A549 (cell line): Measurements from ENCODE around the gene TESK2. TPM values are rescaled to one million over a fixed set of nuclear protein-coding genes. Genes with fewer than 3 reads are reported as not detected.

ENCODE experiments used
- ATAC-seq, 2 experiments: fragments of 200-7000 bp in 1 of 2; fragments of >200 bp in 1 of 2; cut with Nextera tagmentation in 1 of 2; cut with Tn5 transposase in 1 of 2; 3 replicates each; pipeline versions ENCODE4 v1.8.0 to v1.9.1; 2018 to 2020; ENCODE audit warnings: mild to moderate bottlenecking in 1 of 2, moderate library complexity in 1 of 2
- CTCF ChIA-PET: fragments of 300-600 bp; sonication (Branson Sonifier 250); formaldehyde crosslinking; extraction: SDS; loops from one replicate; lab custom pipeline; 2021; ENCODE audit warnings: antibody characterized with exemption, inconsistent platforms; lab: Yijun Ruan, JAX
- POLR2A ChIA-PET: fragments of 350-600 bp; formaldehyde crosslinking; extraction: SDS; loops from one replicate; lab custom pipeline; 2021; ENCODE audit warnings: antibody characterized with exemption, inconsistent platforms; lab: Yijun Ruan, JAX
- DNase-seq, 2 experiments: peaks; one replicate each; pipeline versions ENCODE4 v3.0.0 to v3.0.0-alpha.2; 2011 to 2016; ENCODE audit warnings: low read depth in 1 of 2, low spot score in 1 of 2
- FAIRE-seq: peaks from 2 replicates; lab custom pipeline; 2011; peaks lifted over from hg19 to GRCh38; lab: Jason Lieb, UNC
- H3K27ac ChIP-seq, 2 experiments: fragments of >200 bp; sonication (Bioruptor Twin); formaldehyde crosslinking; 3 replicates each; pipeline ENCODE4 v1.5.1; 2016 to 2017
- H3K4me1 ChIP-seq: fragments of >200 bp; sonication (Bioruptor Twin); formaldehyde crosslinking; 3 replicates; pipeline ENCODE4 v1.6.1; 2016
- H3K4me2 ChIP-seq: fragments of >200 bp; sonication (Bioruptor Twin); formaldehyde crosslinking; 3 replicates; pipeline ENCODE4 v1.6.1; 2016
- H3K4me3 ChIP-seq: fragments of >200 bp; sonication (Bioruptor Twin); formaldehyde crosslinking; 3 replicates; pipeline ENCODE4 v1.5.1; 2016
- H3K9me3 ChIP-seq: fragments of >200 bp; sonication (Bioruptor Twin); formaldehyde crosslinking; 3 replicates; pipeline ENCODE4 v1.6.1; 2016
- FOSB ChIP-seq: fragments of 250-450 bp; sonication (Bioruptor Pico); IDR thresholded peaks from 2 replicates; pipeline ENCODE4 v1.5.0; 2020; ENCODE audit warnings: mild to moderate bottlenecking, moderate library complexity
- FOSL2 ChIP-seq, 2 experiments: fragments of 450-650 bp in 1 of 2; fragments of >200 bp in 1 of 2; sonication (Bioruptor Twin) in 1 of 2; formaldehyde crosslinking; IDR thresholded peaks; 2 replicates each; pipeline versions ENCODE4 v1.5.0 to v1.6.1; 2016 to 2020; ENCODE audit warnings: mild to moderate bottlenecking in 1 of 2, moderate library complexity in 1 of 2
- FOXS1 ChIP-seq: fragments of 250-450 bp; sonication (Bioruptor Pico); IDR thresholded peaks from 2 replicates; pipeline ENCODE4 v1.5.0; 2020; ENCODE audit warnings: mild to moderate bottlenecking, moderate library complexity
- HOXA7 ChIP-seq: fragments of 250-450 bp; sonication (Bioruptor Pico); IDR thresholded peaks from 2 replicates; pipeline ENCODE4 v1.5.0; 2020; ENCODE audit warnings: mild to moderate bottlenecking, moderate library complexity
- HOXB13 ChIP-seq: fragments of 250-450 bp; sonication (Bioruptor Pico); IDR thresholded peaks from 2 replicates; pipeline ENCODE4 v1.5.0; 2020; ENCODE audit warnings: low read depth, mild to moderate bottlenecking, moderate library complexity
- HOXB5 ChIP-seq: fragments of 250-450 bp; sonication (Bioruptor Pico); IDR thresholded peaks from 2 replicates; pipeline ENCODE4 v1.5.0; 2020; ENCODE audit warnings: mild to moderate bottlenecking, moderate library complexity
- JUN ChIP-seq, 2 experiments: fragments of >200 bp; sonication (Bioruptor Twin); formaldehyde crosslinking; IDR thresholded peaks; 2 replicates in 1 of 2; 3 replicates in 1 of 2; pipeline ENCODE4 v1.6.1; 2016 to 2017
- KDM1A ChIP-seq: fragments of 200-600 bp; sonication (generic); IDR thresholded peaks from 2 replicates; pipeline ENCODE4 v1.6.1; 2016; ENCODE audit warnings: low read depth, mild to moderate bottlenecking
- MAX ChIP-seq: IDR thresholded peaks from 2 replicates; pipeline ENCODE4 v1.6.1; 2012
- POLR2AphosphoS2 ChIP-seq: conservative IDR thresholded peaks from 2 replicates; pipeline ENCODE4 v1.6.1; 2012; ENCODE audit warnings: low read length, improper control_type of control experiment, inconsistent platforms
- RARB ChIP-seq: fragments of 250-450 bp; sonication (Bioruptor Pico); IDR thresholded peaks from 2 replicates; pipeline ENCODE4 v1.8.0; 2021; ENCODE audit warnings: mild to moderate bottlenecking, moderate library complexity
- REST ChIP-seq: fragments of 200-600 bp; sonication (generic); IDR thresholded peaks from 2 replicates; pipeline ENCODE4 v1.6.1; 2016; ENCODE audit warnings: antibody characterized with exemption, mild to moderate bottlenecking, moderate library complexity
- RFX5 ChIP-seq: fragments of 450-650 bp; IDR thresholded peaks from 2 replicates; pipeline ENCODE4 v1.7.1; 2014; ENCODE audit warnings: antibody characterized with exemption, mild to moderate bottlenecking, moderate library complexity
- SMC3 ChIP-seq: fragments of >200 bp; sonication (Bioruptor Twin); formaldehyde crosslinking; IDR thresholded peaks from 3 replicates; pipeline ENCODE4 v1.6.1; 2018; ENCODE audit warnings: inconsistent platforms
- TFCP2L1 ChIP-seq: fragments of 250-450 bp; sonication (Bioruptor Pico); IDR thresholded peaks from 2 replicates; pipeline ENCODE4 v1.5.0; 2021; ENCODE audit warnings: mild to moderate bottlenecking
- WGBS: methylation state at CpG from one replicate; pipeline ENCODE4 v1.1.6; 2017; ENCODE audit errors: missing lambda C conversion rate; 5-methylcytosine and 5-hydroxymethylcytosine counted together
- polyA plus RNA-seq, 4 experiments: library from polyadenylated mRNA; depleted of rRNA in 3 of 4; stranded (reverse); fragments of >200 nt; fragmentation: RNase III in 1 of 4; extraction: RNeasy Plus Mini Kit Qiagen cat#74134 plus additional on column Dnase treatment in 1 of 4; gene quantifications; 2 replicates in 3 of 4; 3 replicates in 1 of 4; pipeline ENCODE4 v1.2.3, GENCODE V29; 2011 to 2017
- TF ChIP-seq, protein P1 (sequence below): fragments of >200 bp; sonication (Bioruptor Twin); formaldehyde crosslinking; IDR thresholded peaks from 3 replicates; pipeline ENCODE4 v1.5.1; 2016

TESK2 gene
- polyA plus RNA-seq, 2 of the 4 experiments (the other 2 are of a cell fraction): 0.22 to 0.48 TPM

DNA sequence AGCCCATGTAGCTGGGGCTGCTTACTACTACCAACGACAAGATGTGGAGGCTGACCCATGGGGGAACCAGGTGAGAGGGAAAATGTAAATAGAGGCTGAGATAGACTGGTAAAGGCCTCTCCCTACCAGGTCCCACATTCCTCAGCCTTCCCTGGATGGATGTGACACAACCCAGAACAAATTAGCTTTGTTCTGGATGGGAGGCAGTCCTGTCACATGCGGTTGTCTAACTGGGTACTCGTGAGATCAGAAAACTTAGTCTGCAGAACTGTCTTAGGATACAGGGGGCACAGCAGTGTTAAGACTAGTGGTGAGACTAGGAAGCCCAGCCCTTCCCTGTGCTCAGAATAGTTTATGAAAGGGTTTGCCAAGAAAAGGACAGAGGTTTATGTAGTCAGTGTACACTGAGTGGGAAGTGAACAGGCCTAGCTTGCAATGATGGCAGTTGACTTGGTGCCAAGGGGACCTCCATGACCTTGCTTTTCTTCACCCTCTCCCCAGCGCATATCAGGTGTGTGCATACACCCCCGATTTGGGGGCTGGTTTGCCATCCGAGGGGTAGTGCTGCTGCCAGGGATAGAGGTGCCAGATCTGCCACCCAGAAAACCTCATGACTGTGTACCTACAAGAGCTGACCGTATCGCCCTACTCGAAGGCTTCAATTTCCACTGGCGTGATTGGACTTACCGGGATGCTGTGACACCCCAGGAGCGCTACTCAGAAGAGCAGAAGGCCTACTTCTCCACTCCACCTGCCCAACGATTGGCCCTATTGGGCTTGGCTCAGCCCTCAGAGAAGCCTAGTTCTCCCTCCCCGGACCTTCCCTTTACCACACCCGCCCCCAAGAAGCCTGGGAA is 17.6 kb upstream of the TESK2 start:
- FAIRE-seq: no peak
- ChIA-PET POLR2A (interaction anchor here (0.5 to 1.7 kb wide), 3 partner anchors 8 to 342 kb away, joined by 3 to 7 read pairs (median 7); partner anchors contain the start of genes CCDC163, MMACHC and PRDX1), CTCF (interaction anchor here (1.0 to 7.1 kb wide), 5 partner anchors 8 to 84 kb away, joined by 3 to 88 read pairs (median 9); no protein-coding TSS in a partner anchor)
- H3K4me3 ChIP-seq: no peak overlapping the region
- peaks cover 23% of the 10 kb centered on the region for H3K4me1 ChIP-seq
- WGBS: 56% methylated on average over 14 of the region's 15 CpGs
- H3K27ac ChIP-seq: peak overlapping the region in 1 of 2 experiments; percentile 18; a peak in 1 of 6 replicates
- H3K4me2 ChIP-seq: no peak overlapping the region
- DNase-seq: peak in 1 of 2 experiments; percentile 62
- peak; percentile 60 to 65 for ATAC-seq
- TF ChIP-seq HOXA7 (CRISPR knock-in tag) (peak; percentile 31), KDM1A (no peak), FOXS1 (CRISPR knock-in tag) (no peak), JUN (IDR thresholded peaks at IDR 0.05) (peak in 1 of 2 experiments; percentile 18; a peak in 2 of 5 replicates), HOXB13 (no peak), FOSL2 (IDR thresholded peaks at IDR 0.05) (no peak), FOSL2 (CRISPR knock-in tag; IDR thresholded peaks at IDR 0.05) (0 out of 2 replicates have a peak, but pooled peaks have one; percentile 4), POLR2AphosphoS2 (peak; percentile 95), HOXB5 (CRISPR knock-in tag) (no peak), REST (0 out of 2 replicates have a peak, but pooled peaks have one; percentile 21)
- TF ChIP-seq, protein P1, sequence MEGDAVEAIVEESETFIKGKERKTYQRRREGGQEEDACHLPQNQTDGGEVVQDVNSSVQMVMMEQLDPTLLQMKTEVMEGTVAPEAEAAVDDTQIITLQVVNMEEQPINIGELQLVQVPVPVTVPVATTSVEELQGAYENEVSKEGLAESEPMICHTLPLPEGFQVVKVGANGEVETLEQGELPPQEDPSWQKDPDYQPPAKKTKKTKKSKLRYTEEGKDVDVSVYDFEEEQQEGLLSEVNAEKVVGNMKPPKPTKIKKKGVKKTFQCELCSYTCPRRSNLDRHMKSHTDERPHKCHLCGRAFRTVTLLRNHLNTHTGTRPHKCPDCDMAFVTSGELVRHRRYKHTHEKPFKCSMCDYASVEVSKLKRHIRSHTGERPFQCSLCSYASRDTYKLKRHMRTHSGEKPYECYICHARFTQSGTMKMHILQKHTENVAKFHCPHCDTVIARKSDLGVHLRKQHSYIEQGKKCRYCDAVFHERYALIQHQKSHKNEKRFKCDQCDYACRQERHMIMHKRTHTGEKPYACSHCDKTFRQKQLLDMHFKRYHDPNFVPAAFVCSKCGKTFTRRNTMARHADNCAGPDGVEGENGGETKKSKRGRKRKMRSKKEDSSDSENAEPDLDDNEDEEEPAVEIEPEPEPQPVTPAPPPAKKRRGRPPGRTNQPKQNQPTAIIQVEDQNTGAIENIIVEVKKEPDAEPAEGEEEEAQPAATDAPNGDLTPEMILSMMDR: no peak
- no peaks in the 10 kb centered on the region for H3K9me3 ChIP-seq

GRCh38 chr1:45507893-45508292 is 16.9 kb upstream of the TESK2 start:
- FAIRE-seq: no peak
- 79% methylated on average over 4 of the region's 4 CpGs for WGBS
- Histone ChIP-seq H3K4me1 (peaks cover 17% of the 10 kb centered on the region; the same call in 2 of the 3 replicates), H3K9me3 (no peaks in the 10 kb centered on the region), H3K4me2 (no peak overlapping the region), H3K27ac (no peak overlapping the region; a peak in 1 of 6 replicates), H3K4me3 (no peak overlapping the region)
- TF ChIP-seq MAX (0 out of 2 replicates have a peak, but pooled peaks have one; percentile 15), FOXS1 (CRISPR knock-in tag) (no peak), FOSB (CRISPR knock-in tag) (peak; percentile 64; the same call in 1 of the 2 replicates), RARB (CRISPR knock-in tag) (peak; percentile 11; the same call in 1 of the 2 replicates), TFCP2L1 (CRISPR knock-in tag) (peak; percentile 57; the same call in 1 of the 2 replicates), SMC3 (no peak), RFX5 (no peak)
- POLR2A ChIA-PET: interaction anchor here (0.5 to 1.7 kb wide), 3 partner anchors 8 to 343 kb away, joined by 3 to 7 read pairs (median 7); partner anchors contain the start of genes CCDC163, MMACHC and PRDX1
- peak in 1 of 2 experiments; percentile 34 for DNase-seq
- CTCF ChIA-PET: interaction anchor here (1.0 to 7.1 kb wide), 6 partner anchors 9 to 85 kb away, joined by 3 to 88 read pairs (median 6); no protein-coding TSS in a partner anchor
- peak in 1 of 2 experiments; percentile 19 for ATAC-seq
